Measurements from ENCODE around the gene SLC15A4. TPM values are rescaled to one million over a fixed set of nuclear protein-coding genes. Genes with fewer than 3 reads are reported as not detected.

Gene SLC15A4
- total RNA-seq, 1 experiment from 2014 or later, result 19.6 TPM

DNA sequence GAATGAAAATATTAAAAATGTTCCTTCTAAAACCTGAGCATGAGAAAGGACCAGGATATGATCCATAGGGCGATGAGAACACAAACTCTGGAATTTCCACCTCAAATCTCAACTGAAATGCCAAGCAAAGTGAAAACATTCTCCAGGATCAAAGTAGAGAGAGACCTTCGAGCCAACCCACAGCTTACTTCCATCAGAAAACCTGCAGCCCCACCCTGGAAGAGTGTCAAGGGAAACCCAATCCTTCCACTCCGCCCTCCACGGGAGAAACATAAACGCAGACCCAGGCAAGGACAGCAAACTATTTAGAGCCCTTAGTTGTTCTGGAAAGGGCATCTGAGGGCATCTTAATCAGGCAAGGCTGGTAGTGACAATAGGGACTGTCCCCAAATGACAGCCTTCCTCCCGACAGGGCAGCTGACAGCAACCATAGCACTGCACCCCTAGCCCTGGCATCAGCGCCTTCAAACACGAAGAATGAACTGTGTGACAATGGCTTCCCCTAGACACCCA lies 21.8 kb downstream of the SLC15A4 start:
- ChIA-PET POLR2A (no interaction called here), CTCF (no interaction called here)
- H3K27ac Mint-ChIP-seq (ENCODE audit: unreplicated experiment), result no peak overlapping the region
- intact Hi-C loops (cut with micrococcal nuclease; ENCODE audit: unreplicated experiment), result no loop called here
- no TSS peak for BruUV-seq (replicated peaks)
- H3K27me3 Mint-ChIP-seq (ENCODE audit: insufficient read depth, unreplicated experiment), result no peaks in the 10 kb centered on the region
- Histone ChIP-seq H3K36me3 (ENCODE audit: control insufficient read depth, insufficient read depth, low read length) (peaks cover 2% of the 10 kb centered on the region; the same call in 1 of the 2 replicates), H3K27me3 (replicated peaks; ENCODE audit: control insufficient read depth, insufficient read depth, low read length) (no peaks in the 10 kb centered on the region), H3K4me1 (no peaks in the 10 kb centered on the region), H3K4me3 (ENCODE audit: low read depth, low read length) (no peak overlapping the region), H3K9me3 (no peaks in the 10 kb centered on the region)
- TF ChIP-seq, protein P1, sequence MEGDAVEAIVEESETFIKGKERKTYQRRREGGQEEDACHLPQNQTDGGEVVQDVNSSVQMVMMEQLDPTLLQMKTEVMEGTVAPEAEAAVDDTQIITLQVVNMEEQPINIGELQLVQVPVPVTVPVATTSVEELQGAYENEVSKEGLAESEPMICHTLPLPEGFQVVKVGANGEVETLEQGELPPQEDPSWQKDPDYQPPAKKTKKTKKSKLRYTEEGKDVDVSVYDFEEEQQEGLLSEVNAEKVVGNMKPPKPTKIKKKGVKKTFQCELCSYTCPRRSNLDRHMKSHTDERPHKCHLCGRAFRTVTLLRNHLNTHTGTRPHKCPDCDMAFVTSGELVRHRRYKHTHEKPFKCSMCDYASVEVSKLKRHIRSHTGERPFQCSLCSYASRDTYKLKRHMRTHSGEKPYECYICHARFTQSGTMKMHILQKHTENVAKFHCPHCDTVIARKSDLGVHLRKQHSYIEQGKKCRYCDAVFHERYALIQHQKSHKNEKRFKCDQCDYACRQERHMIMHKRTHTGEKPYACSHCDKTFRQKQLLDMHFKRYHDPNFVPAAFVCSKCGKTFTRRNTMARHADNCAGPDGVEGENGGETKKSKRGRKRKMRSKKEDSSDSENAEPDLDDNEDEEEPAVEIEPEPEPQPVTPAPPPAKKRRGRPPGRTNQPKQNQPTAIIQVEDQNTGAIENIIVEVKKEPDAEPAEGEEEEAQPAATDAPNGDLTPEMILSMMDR (IDR thresholded peaks at IDR 0.05; ENCODE audit: insufficient read depth in 1 of 2, low read depth in 1 of 2, low read length in 1 of 2, severe bottlenecking in 1 of 2, unreplicated experiment in 1 of 2), result no peak
- no peaks in the 10 kb centered on the region for H3K4me1 Mint-ChIP-seq (ENCODE audit: low read depth, unreplicated experiment)
- no peaks in the 10 kb centered on the region for H3K9me3 Mint-ChIP-seq (ENCODE audit: unreplicated experiment)
- no peak for DNase-seq
- peaks cover 77% of the 10 kb centered on the region for H3K36me3 Mint-ChIP-seq (ENCODE audit: insufficient read depth, unreplicated experiment)
- H3K4me3 Mint-ChIP-seq (ENCODE audit: unreplicated experiment), result no peak overlapping the region

DNA sequence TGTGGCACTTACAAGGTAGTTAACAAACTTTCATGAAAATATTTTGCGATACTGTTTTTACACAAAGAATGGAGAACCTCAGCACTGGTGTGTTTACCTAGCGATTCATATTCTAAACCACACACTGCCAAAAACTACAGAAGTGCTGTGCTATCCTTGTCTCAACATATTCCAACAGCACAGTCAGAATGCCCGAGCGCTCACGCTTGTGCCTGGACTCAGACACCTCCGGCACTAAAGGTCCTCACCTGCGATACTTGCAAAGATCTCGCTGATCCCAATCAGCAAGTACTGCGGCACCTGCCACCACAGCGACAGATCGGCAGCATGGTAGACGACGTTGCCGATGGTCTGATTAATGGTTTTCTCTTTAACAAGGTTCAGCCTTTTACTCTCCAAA lies 23.2 kb downstream of the SLC15A4 start:
- Histone ChIP-seq H3K4me3 (ENCODE audit: low read depth, low read length) (no peak overlapping the region), H3K27me3 (replicated peaks; ENCODE audit: control insufficient read depth, insufficient read depth, low read length) (no peaks in the 10 kb centered on the region), H3K36me3 (ENCODE audit: control insufficient read depth, insufficient read depth, low read length) (peaks cover 2% of the 10 kb centered on the region; the same call in 1 of the 2 replicates), H3K4me1 (no peaks in the 10 kb centered on the region), H3K9me3 (no peaks in the 10 kb centered on the region)
- POLR2A ChIA-PET, result no interaction called here
- Mint-ChIP-seq H3K4me1 (ENCODE audit: low read depth, unreplicated experiment) (no peaks in the 10 kb centered on the region), H3K27ac (ENCODE audit: unreplicated experiment) (no peak overlapping the region), H3K36me3 (ENCODE audit: insufficient read depth, unreplicated experiment) (peaks cover 78% of the 10 kb centered on the region), H3K27me3 (ENCODE audit: insufficient read depth, unreplicated experiment) (no peaks in the 10 kb centered on the region), H3K4me3 (ENCODE audit: unreplicated experiment) (no peak overlapping the region), H3K9me3 (ENCODE audit: unreplicated experiment) (no peaks in the 10 kb centered on the region)
- DNase-seq, result no peak
- CTCF ChIA-PET, result no interaction called here
- no TSS peak for BruUV-seq (replicated peaks)
- TF ChIP-seq, protein P1 (IDR thresholded peaks at IDR 0.05; ENCODE audit: insufficient read depth in 1 of 2, low read depth in 1 of 2, low read length in 1 of 2, severe bottlenecking in 1 of 2, unreplicated experiment in 1 of 2), result no peak
- intact Hi-C loops (cut with micrococcal nuclease; ENCODE audit: unreplicated experiment), result no loop called here

DNA sequence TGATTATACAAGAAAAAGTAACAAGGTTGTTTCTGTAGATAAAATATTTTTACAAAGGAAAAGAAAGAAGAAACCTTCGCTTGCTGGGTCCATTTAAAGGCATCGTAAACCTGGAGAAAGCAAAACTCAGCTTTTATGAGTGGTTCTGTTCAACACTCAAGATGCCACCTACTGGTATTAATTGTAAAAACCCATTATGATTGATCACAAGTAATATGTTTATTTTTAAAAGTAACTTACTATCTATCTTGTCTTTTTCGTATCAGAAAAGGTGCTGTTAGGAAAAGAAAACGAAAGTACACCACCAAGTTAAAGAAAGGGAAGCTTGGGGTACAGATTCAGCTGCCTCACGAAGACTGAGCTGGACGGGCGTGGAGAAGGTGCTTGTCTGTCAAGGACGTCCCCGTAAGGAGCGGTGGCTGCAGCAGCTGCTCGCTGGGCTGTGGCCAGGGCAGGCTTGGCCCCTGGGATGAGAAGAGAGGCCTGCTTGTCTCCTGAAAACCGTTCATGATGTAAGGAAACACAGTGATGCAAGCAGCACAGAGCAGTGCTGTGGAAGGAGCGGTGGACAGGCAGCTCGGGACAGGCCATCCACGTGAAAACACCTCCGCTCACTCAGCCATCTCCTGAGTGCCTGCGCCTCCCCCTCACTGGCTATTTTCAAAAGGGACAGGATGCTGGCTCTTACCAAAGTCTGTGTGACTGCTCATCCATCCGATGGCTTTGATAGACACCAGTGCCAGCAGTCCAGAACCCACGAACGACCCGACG lies 25.0 kb downstream of the SLC15A4 start:
- H3K27me3 Mint-ChIP-seq (ENCODE audit: insufficient read depth, unreplicated experiment), result no peaks in the 10 kb centered on the region
- H3K36me3 Mint-ChIP-seq (ENCODE audit: insufficient read depth, unreplicated experiment), result peaks cover 85% of the 10 kb centered on the region
- Histone ChIP-seq H3K36me3 (ENCODE audit: control insufficient read depth, insufficient read depth, low read length) (peaks cover 2% of the 10 kb centered on the region; the same call in 1 of the 2 replicates), H3K9me3 (no peaks in the 10 kb centered on the region), H3K27me3 (replicated peaks; ENCODE audit: control insufficient read depth, insufficient read depth, low read length) (no peaks in the 10 kb centered on the region), H3K4me3 (ENCODE audit: low read depth, low read length) (no peak overlapping the region), H3K4me1 (no peaks in the 10 kb centered on the region)
- DNase-seq, result no peak
- no peak overlapping the region for H3K27ac Mint-ChIP-seq (ENCODE audit: unreplicated experiment)
- POLR2A ChIA-PET, result no interaction called here
- H3K4me3 Mint-ChIP-seq (ENCODE audit: unreplicated experiment), result no peak overlapping the region
- intact Hi-C loops (cut with micrococcal nuclease; ENCODE audit: unreplicated experiment), result no loop called here
- TF ChIP-seq, protein P1 (IDR thresholded peaks at IDR 0.05; ENCODE audit: insufficient read depth in 1 of 2, low read depth in 1 of 2, low read length in 1 of 2, severe bottlenecking in 1 of 2, unreplicated experiment in 1 of 2), result peak in 1 of 2 experiments; percentile 25
- BruUV-seq (replicated peaks), result no TSS peak
- CTCF ChIA-PET, result interaction anchor here (0.7 kb wide), 1 partner anchor 14 kb away, joined by 3 read pairs; no protein-coding TSS in a partner anchor
- no peaks in the 10 kb centered on the region for H3K4me1 Mint-ChIP-seq (ENCODE audit: low read depth, unreplicated experiment)
- H3K9me3 Mint-ChIP-seq (ENCODE audit: unreplicated experiment), result no peaks in the 10 kb centered on the region

Data from Caco-2 (cell line).